GM12873 (cell line): ENCODE results near the gene CDC25A.
A peak's percentile ranks its signal among the peaks of the same experiment; 100 is the strongest.

Experiments used
- TF ChIP-seq, protein P1 (sequence below): IDR thresholded peaks from 2 replicates; pipeline ENCODE4 v1.5.1; 2012; ENCODE audit warnings: low read depth, mild to moderate bottlenecking, moderate library complexity, low read length, control low read depth; ENCODE audit not compliant: insufficient read depth; ENCODE audit errors: missing control alignments

Gene CDC25A

DNA sequence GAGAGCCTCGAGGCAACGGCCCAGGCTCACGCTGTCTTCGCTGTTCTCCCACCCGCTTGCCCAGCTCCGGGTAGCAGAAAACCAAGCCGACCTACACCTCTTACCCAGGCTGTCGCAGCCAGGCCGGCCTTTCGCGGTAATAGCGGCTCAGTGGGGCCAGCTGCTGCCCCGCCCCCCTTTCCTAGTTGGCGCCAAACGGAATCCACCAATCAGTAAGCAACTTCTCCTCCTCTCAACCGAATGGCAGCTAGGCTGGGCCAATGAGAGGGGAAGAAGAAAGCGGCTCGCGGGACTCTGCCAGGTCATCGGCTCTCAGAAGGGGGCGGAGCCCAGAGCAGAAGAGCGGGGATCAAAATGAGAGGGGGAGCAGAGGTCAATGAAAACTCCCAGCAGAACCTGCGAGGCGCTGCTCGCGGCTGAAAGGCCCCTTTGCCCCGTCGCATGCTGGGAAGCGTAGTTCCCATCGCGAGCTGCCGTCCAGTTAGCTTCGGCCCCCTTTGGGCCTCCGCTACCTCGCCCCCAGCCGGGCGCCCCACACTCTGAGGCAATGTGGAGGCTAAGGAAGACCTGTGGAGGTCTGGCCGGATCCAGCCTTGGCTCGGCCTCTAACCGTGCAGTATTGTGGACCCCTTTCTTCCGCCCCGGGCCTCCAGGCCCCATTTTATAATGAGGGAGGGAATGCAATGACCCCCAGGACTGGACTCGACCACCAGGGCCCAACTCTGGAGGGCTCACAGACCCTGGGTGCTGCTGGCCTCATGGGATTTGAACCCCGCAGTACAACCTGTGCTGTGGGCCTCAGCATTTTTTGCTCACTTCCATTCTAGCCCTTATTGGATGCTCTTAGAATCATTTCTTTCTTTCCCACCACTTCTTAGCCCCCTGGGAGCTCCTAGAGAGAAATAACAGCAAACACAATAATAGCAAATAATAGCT lies at the start of gene CDC25A:
Gene CDC25A (minus strand): TSS at position 152 of the 936 bp plus-strand sequence. CDS start 470 bp downstream, outside the sequence.
- TF ChIP-seq, protein P1, sequence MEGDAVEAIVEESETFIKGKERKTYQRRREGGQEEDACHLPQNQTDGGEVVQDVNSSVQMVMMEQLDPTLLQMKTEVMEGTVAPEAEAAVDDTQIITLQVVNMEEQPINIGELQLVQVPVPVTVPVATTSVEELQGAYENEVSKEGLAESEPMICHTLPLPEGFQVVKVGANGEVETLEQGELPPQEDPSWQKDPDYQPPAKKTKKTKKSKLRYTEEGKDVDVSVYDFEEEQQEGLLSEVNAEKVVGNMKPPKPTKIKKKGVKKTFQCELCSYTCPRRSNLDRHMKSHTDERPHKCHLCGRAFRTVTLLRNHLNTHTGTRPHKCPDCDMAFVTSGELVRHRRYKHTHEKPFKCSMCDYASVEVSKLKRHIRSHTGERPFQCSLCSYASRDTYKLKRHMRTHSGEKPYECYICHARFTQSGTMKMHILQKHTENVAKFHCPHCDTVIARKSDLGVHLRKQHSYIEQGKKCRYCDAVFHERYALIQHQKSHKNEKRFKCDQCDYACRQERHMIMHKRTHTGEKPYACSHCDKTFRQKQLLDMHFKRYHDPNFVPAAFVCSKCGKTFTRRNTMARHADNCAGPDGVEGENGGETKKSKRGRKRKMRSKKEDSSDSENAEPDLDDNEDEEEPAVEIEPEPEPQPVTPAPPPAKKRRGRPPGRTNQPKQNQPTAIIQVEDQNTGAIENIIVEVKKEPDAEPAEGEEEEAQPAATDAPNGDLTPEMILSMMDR = no peak

DNA sequence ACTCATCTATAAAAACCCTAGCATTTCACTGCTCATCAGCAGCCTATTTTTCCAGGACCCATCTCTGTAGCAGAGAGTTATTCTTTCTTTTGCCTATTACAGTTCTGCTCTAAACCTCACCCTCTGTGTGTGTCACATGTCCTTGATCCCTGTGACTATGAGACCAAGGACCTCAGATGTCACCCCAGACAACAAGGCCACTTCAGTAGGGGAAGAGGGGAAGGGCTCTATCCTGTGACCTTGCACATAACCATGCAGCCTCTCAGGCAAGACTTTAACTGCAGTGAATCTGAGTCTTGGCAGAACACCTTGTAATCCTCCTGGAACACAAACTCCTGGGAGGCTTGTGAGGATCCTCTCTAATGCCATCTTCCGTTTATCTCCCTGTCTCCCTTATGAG lies 48.3 kb upstream of the CDC25A start:
- TF ChIP-seq, protein P1 = no peak

DNA sequence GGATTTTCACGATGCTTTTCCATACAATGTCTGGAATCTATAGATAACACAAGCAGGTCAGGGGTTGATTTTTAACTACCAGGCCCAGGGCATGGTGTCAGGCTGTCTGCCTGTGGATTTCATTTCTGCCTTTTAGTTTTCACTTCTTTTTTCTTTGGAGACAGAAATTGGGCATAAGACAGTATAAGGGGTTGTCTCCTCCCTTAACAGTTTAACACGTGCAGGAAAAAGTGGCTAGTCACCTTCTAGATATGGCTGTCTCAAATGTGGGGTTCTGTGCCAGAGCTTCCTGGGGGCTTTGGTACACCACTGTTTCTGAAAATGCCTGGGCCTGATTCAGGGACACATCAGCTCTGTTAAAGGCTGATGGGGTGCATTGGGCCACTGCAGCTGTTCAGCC lies 45.3 kb upstream of the CDC25A start:
- TF ChIP-seq, protein P1 = no peak

- TF ChIP-seq, protein P1 = peak; percentile 60
These were observed 44.5 kb upstream of the CDC25A start for GRCh38 chr3:48232734-48233133.

- TF ChIP-seq, protein P1 = no peak
These were observed 44.0 kb upstream of the CDC25A start for GRCh38 chr3:48232232-48232631.

DNA sequence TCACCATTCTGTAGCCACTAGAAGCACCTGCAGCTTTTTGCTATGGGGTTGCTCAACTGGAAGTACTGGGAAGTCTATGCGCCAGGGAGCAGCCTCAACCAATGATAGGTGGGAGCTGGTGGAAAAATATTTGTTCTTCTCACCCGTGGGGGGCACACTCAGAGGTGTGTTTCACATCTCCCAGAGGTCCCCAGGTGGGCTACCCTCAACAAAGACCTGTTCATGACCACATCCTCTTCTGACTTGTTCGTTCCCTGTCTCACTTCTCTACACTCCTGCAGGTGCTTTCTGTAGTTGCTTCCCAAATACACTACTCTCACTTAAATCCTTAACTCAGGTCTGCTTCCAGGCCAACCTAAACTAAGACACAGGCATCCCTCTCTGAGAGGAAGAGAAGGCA lies 38.7 kb upstream of the CDC25A start:
- TF ChIP-seq, protein P1 = no peak

DNA sequence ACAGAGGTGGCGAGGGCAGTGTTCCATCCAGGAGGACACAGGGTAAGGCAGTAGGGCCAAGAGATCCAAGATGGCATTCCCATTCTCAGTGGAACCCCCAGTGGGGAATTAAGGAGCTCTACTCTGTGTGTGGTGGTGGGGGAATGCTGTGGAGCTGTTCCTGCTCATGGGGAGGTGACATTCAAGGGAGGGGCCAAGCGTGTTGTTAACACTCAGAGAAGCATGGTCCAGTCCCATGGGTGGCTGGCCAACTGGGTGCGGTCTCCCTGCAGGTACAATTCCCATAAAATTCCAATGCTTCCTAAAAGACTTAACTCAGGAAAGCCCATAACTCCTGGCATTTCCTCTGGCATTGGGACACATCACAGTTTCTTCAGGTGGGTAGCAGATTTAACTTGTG lies 37.4 kb upstream of the CDC25A start:
- TF ChIP-seq, protein P1 = no peak
